Myocyte (in vitro differentiated cells): ENCODE results near the gene ABLIM2. TPM values are rescaled to one million over a fixed set of nuclear protein-coding genes. Genes with fewer than 3 reads are reported as not detected.

Experiments used
- DNase-seq: peaks from one replicate; pipeline ENCODE4 v3.0.0-alpha.2; 2012; ENCODE audit warnings: low read depth
- total RNA-seq: library from RNA; depleted of rRNA; stranded (reverse); fragments of >200 nt; gene quantifications from 2 replicates; pipeline ENCODE4 v1.2.3, GENCODE V29; 2014

Gene ABLIM2
- total RNA-seq, 1 donor from 2014 or later = 4.0 TPM

GRCh38 chr4:8194306-8195242 lies 36.0 kb upstream of the ABLIM2 start:
- no peak for DNase-seq

DNA sequence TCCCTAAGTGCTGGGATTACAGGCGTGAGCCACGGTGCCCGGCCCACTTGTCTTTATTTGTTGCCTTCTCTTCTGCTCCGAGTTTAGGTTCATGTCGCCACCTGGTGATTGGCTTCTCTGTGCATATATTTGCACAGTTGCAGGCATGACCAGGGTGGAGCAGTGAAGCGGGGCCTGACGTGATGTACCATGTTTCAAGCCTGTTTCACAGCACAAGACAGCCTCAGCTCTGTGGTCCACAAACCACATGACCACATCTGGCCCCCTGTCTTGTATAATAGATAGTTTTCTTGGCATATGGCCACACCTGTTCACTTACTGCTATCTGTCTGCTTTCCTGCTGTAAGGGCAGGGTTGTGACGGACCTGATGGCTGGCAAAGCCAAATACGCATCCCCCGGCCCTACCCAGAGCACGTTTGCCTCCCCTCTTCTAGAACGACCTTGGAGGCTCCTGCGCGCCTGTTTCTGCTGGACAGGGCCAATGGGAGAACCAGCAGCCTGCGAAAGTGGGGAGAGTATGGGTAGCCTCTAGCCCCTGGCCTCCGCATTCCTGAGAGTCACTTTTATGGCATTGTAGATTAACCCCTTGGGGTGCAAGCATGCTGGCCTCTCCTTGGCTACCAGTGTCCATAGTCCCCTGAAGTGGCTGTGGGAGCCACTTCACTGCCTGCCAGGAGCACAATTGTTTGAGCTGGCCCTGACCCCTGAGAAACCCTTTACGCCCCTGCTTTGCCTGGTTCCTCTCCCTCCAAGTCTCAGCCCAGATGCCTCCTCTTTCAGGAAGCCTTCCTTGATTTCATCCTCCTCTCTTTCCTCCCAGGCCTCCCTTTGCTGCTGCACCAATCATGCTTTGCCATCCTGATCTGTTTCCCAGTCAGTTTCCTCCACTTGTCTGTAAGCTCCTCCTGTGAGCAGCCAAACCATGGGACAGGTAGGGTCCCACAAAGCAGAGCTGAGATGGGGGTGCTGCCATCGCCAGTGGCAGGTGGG lies 34.4 kb upstream of the ABLIM2 start:
- peak; percentile 43 for DNase-seq

DNA sequence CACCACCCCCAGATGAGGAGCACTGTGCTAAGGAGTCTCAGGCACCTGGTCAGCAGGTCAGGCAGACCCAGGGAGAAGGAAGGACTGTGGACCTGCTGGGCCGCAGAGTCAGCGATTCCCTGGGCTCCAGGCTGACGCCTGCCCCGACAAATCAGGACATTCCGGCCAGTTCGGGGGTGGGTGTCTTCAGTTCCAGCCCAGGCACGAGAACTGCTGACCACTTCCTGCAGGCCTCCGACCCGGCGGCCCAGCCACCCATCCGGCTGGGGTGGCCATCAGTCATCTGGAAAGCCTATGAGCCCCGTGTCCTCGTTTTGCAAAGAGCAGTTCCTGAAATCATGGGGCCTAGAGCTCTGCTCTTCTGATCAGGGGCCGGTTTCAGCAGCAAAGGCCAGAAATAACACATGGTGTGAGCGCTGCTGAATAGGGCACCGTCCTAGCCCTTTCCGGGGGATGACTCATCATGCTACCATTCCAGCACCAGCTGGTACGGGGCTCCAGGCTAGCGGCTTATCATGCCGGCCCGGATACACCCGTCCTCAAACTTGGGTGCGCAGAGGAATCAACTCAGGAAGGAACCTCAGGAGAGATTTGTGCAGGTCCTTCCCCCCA lies 32.6 kb upstream of the ABLIM2 start:
- DNase-seq = peak; percentile 75

GRCh38 chr4:8189551-8190466 lies 31.2 kb upstream of the ABLIM2 start:
- no peak for DNase-seq

- no peak for DNase-seq
Measured at GRCh38 chr4:8188743-8189550, 30.3 kb upstream of the ABLIM2 start.

GRCh38 chr4:8188085-8188484 lies 29.5 kb upstream of the ABLIM2 start:
- DNase-seq = peak; percentile 55

- no peak for DNase-seq
Measured at GRCh38 chr4:8185930-8186329, 27.3 kb upstream of the ABLIM2 start.

DNA sequence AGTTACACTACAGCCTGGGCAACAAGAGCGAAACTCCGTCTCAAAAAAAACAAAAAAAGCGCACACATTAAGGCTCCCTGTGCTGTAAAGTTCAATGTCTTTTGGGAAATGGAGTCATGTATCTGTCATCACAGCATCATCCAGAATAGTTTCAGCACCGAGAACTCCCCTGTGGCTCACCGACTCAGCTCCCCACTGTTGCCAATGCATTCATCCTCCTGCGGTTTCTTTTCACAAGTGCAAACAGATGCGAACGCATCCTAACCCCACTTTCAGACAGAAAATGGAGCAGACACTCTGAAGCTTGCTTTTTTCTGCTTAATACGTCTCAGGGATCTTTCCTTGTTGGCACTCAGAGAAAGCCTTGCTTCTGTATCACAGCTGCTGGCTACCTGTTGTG lies 26.7 kb upstream of the ABLIM2 start:
- DNase-seq = peak; percentile 79

DNA sequence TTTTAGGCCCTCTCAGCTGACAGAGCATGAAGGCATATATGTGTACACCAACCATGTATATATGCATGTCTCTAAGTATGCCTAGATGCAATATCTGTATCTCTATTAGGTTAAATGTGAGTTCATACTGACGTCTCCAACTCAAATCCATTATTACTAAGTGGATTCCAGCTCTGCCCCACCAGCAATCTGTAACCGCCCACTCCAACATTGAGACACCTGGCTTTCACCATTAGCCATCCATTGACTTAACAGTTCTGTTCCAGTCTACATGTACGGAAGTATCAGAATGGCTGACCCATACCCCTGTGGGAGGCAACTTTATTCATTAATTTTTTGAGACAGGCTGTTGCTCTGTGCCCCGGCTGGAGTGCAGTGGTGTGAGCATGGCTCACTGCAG lies 25.4 kb upstream of the ABLIM2 start:
- DNase-seq = no peak

- peak; percentile 85 for DNase-seq
Measured at GRCh38 chr4:8182858-8183725, 24.5 kb upstream of the ABLIM2 start.

DNA sequence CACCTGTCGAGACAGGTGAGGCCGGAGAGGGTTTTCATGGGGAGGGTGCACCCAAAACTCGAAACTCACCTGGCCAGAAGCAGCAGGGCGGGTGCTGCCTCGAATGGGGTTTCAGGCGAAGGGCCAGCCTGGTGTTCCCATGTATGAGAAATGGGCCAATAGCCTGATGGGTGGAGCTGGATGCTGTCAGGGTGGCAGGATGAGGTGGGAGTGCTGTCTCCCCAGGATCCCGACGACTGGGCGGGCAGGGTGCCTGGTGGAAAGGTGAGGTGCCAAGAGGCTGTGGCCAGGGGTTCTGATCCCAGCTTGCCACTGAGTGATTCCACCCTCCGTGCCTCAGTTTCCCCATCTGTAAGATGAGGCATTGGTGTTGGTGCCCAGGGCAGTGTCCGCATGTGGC lies 23.7 kb upstream of the ABLIM2 start:
- DNase-seq = no peak

DNA sequence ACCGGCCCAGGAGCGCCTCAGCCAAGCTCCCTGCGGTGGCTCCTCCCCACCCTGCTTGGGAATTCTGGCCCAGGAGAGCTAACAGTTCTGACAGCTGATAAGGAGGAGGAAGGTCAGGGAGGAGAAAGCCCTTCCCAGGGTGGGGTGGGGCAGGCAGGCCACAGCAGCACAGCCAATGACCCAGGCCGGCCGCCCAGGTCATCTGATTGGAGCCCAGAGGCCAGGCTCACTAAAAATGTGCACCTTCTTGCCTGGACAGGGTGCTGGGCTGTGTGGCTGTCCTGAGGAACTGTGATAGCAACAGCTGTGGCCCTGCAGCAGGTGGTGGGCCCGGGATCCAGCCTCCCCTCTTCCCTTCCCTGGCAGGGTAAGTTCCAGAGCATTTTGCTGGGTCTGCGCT lies 23.2 kb upstream of the ABLIM2 start:
- DNase-seq = peak; percentile 65

DNA sequence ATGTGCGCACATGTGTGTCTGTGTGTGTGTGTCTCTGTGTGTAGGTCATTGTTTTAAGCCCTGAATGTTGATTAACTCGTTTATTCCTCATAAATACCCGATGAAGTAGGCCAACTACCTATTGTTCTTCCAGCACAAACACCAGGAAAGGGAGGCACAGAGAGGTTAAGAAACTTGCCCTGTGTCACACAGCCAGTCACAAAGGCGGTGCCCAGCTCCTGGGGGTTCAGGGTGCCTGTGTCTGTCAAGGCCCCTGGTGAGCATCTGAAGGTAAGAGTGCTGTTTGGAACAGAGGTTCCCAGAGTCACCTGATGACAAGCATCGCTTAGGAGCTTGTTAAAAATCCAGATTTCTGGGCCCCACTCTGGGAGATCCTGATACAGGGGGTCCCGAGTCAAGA lies 22.5 kb upstream of the ABLIM2 start:
- no peak for DNase-seq

DNA sequence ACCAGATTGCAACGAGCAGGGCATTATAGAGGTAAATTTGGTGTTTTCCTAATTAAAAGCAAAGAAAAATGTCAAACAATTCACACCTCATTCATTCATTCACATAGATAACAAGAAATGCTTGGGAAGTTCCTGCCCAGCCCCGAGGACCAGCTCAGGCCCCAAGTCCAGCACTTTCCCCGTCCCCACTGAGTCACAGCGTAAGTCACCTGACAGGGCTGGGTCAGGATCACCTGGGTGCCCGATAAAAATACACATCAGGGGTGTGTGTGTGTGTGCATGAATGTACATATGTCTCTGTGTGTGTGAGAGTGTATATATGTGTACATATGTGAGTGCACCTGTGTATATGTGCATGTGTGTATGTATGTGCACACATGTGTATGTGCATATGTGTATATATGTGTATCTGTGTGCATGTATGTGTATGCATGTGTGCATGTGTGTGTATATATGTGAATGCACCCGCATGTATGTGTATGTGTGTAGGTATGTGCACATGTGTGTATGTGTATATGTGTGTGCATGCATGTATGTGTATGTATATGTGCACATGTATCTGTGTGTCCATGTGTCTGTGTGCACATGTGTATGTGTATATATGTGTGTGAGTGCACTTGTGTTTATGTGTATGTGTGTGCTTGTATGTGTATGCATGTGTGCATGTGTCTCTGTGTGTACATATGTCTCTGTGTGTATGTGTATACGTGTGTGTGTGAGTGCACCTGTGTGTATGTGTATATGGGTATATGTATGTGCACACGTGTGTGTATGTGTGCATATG lies 21.9 kb upstream of the ABLIM2 start:
- DNase-seq = no peak

- no peak for DNase-seq
Measured at GRCh38 chr4:8179771-8180170, 21.2 kb upstream of the ABLIM2 start.

DNA sequence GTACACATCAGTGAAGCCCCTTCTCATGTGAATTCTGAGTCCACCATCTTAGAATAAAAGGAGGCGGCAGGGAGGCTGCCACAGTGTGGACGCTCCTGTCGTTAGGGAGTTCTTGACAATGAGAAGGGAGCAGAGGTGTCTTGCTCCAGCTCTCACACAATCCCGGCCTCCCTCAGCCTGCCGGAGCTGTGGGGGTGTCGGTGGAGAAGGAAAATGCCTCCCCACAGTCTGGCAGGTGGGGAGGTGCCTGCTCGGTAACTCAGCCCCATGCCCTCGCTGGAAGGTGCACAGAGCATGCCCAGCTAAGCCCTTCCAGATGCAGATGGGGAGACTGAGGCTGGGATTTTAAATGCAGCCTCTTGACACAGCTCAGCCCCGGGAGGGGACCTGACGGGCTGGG lies 20.5 kb upstream of the ABLIM2 start:
- DNase-seq = no peak

DNA sequence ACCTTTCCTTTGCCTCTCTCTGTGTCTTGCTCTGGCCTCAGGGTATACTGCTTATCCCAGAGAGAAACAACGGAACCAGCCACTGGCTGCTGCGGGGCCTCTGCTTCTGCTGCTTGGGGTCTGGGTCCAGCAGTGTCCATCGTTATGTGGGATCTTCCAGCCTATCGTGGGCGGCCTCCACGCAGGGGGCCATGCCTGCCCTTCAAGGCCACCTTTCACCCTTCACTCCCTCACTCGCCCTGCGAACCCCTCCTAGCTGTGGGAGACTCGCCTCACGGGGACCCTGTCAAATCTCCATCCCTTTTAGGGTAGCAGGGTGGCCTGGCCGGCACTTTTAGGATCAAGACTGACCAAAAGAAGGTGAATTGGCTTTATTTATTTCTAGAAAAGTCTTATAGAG lies 19.3 kb upstream of the ABLIM2 start:
- DNase-seq = no peak

DNA sequence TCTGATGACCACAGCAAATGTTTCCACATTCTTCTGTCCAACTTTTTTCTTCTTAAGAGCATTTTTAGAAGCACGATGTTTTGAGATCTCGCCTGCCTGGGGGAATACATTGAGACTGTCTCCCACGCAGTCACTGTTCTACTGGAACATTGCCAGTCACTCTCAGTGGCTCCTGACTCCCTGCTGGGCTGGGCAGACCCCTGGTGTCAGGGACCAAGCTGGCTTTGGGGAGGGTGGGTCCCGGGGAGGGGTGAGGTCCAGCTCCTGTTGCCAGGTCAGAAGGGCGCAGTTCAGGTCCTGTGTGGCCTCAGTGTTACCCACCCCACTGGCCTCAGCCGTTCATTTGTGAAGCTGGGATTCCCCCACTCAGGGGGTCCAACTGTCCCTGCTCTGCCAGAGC lies 18.9 kb upstream of the ABLIM2 start:
- no peak for DNase-seq
